H9 (cell line): ENCODE results near the gene DAZAP1. TPM values are rescaled to one million over a fixed set of nuclear protein-coding genes. Genes with fewer than 3 reads are reported as not detected.

Experiments
- DNase-seq: peaks from one replicate; pipeline ENCODE4 v3.0.0-alpha.2; 2017
- H2AFZ ChIP-seq: one replicate; pipeline ENCODE4 v1.6.1; 2013; ENCODE audit warnings: mild to moderate bottlenecking, low read length, control low read depth, moderate library complexity
- H2AK5ac ChIP-seq: 2 replicates; pipeline ENCODE4 v1.6.1; 2013; ENCODE audit warnings: low read length, control low read depth, mixed read lengths; ENCODE audit not compliant: insufficient read length
- H2BK120ac ChIP-seq: one replicate; pipeline ENCODE4 v1.6.1; 2013; ENCODE audit warnings: low read depth, mild to moderate bottlenecking, low read length, control low read depth, inconsistent platforms; ENCODE audit not compliant: poor library complexity, severe bottlenecking
- H2BK12ac ChIP-seq: 2 replicates; pipeline ENCODE4 v1.6.1; 2013; ENCODE audit warnings: low read length, control low read depth, mixed read lengths, low read depth; ENCODE audit not compliant: insufficient read length
- H2BK15ac ChIP-seq: 2 replicates; pipeline ENCODE4 v1.6.1; 2013; ENCODE audit warnings: low read depth, low read length, control low read depth
- H2BK20ac ChIP-seq: one replicate; pipeline ENCODE4 v1.6.1; 2013; ENCODE audit warnings: low read depth, mild to moderate bottlenecking, low read length, control low read depth, inconsistent platforms; ENCODE audit not compliant: poor library complexity, severe bottlenecking
- H2BK5ac ChIP-seq: 2 replicates; pipeline ENCODE4 v1.6.1; 2013; ENCODE audit warnings: low read length, control low read depth, mixed read lengths; ENCODE audit not compliant: insufficient read length
- H3K14ac ChIP-seq: 2 replicates; pipeline ENCODE4 v1.6.1; 2013; ENCODE audit warnings: low read length, control low read depth; ENCODE audit not compliant: insufficient read depth
- H3K18ac ChIP-seq: 2 replicates; pipeline ENCODE4 v1.6.1; 2013; ENCODE audit warnings: low read depth, mild to moderate bottlenecking, mixed read lengths, low read length, control low read depth; ENCODE audit not compliant: insufficient read length
- H3K23ac ChIP-seq: 2 replicates; pipeline ENCODE4 v1.6.1; 2013; ENCODE audit warnings: low read length, control low read depth, mixed read lengths, low read depth; ENCODE audit not compliant: insufficient read length
- H3K23me2 ChIP-seq: 2 replicates; pipeline ENCODE4 v1.6.1; 2013; ENCODE audit warnings: low read depth, mild to moderate bottlenecking, mixed read lengths, low read length, control low read depth; ENCODE audit not compliant: insufficient read length, poor library complexity, severe bottlenecking
- H3K27ac ChIP-seq: 2 replicates; pipeline ENCODE4 v1.5.1; 2013; ENCODE audit warnings: low read length, control low read depth, mixed read lengths, low read depth; ENCODE audit not compliant: insufficient read length
- H3K27me3 ChIP-seq: 2 replicates; pipeline ENCODE4 v1.6.1; 2013; ENCODE audit warnings: low read length, control low read depth, inconsistent platforms; ENCODE audit not compliant: insufficient read depth
- H3K4ac ChIP-seq: 2 replicates; pipeline ENCODE4 v1.6.1; 2013; ENCODE audit warnings: low read depth, mild to moderate bottlenecking, control low read depth, inconsistent platforms, low read length, moderate library complexity
- H3K4me1 ChIP-seq: 2 replicates; pipeline ENCODE4 v1.6.1; 2013; ENCODE audit warnings: low read length, control low read depth, inconsistent platforms; ENCODE audit not compliant: insufficient read depth
- H3K4me2 ChIP-seq: 2 replicates; pipeline ENCODE4 v1.6.1; 2013; ENCODE audit warnings: low read length, control low read depth, mixed read lengths; ENCODE audit not compliant: insufficient read length, insufficient read depth
- H3K56ac ChIP-seq: 2 replicates; pipeline ENCODE4 v1.6.1; 2013; ENCODE audit warnings: low read depth, mild to moderate bottlenecking, mixed read lengths, low read length, control low read depth; ENCODE audit not compliant: insufficient read length
- H3K79me1 ChIP-seq: 2 replicates; pipeline ENCODE4 v1.6.1; 2013; ENCODE audit warnings: low read depth, mild to moderate bottlenecking, moderate library complexity, low read length, control low read depth, inconsistent platforms; ENCODE audit not compliant: insufficient read depth, poor library complexity, severe bottlenecking
- H3K79me2 ChIP-seq: 2 replicates; pipeline ENCODE4 v1.6.1; 2013; ENCODE audit warnings: low read length, control low read depth, inconsistent platforms; ENCODE audit not compliant: insufficient read depth
- H3K9ac ChIP-seq: 2 replicates; pipeline ENCODE4 v1.6.1; 2013; ENCODE audit warnings: low read length, control low read depth, mixed read lengths; ENCODE audit not compliant: insufficient read length; ENCODE audit errors: extremely low read depth
- H3K9me3 ChIP-seq: one replicate; pipeline ENCODE4 v1.6.1; 2013; ENCODE audit warnings: low read depth, low read length, inconsistent platforms; ENCODE audit not compliant: control insufficient read depth
- H3T11ph ChIP-seq: one replicate; pipeline ENCODE4 v1.6.1; 2013; ENCODE audit warnings: mild to moderate bottlenecking, low read length, control low read depth, inconsistent platforms
- H4K20me1 ChIP-seq: one replicate; pipeline ENCODE4 v1.6.1; 2013; ENCODE audit not compliant: control insufficient read depth, insufficient read length, insufficient read depth
- H4K5ac ChIP-seq: 2 replicates; pipeline ENCODE4 v1.6.1; 2013; ENCODE audit warnings: low read depth, mild to moderate bottlenecking, mixed read lengths, low read length, control low read depth; ENCODE audit not compliant: insufficient read length
- H4K8ac ChIP-seq: replicated peaks from 2 replicates; pipeline ENCODE4 v1.6.1; 2013; ENCODE audit warnings: low read length, control low read depth, mixed read lengths, low read depth; ENCODE audit not compliant: insufficient read length
- H4K91ac ChIP-seq: 2 replicates; pipeline ENCODE4 v1.6.1; 2013; ENCODE audit warnings: low read depth, mild to moderate bottlenecking, moderate library complexity, mixed read lengths, low read length, control low read depth; ENCODE audit not compliant: insufficient read length
- H3K27ac Mint-ChIP-seq, 3 experiments: 2 replicates in 2 of 3; 3 replicates in 1 of 3; pipeline ENCODE4 v1.8.0; 2020 to 2021; ENCODE audit warnings: mixed read lengths in 3 of 3, mild to moderate bottlenecking in 1 of 3, moderate library complexity in 1 of 3
- H3K27me3 Mint-ChIP-seq: 2 replicates; pipeline ENCODE4 v1.8.0; 2021; ENCODE audit warnings: low read depth, mild to moderate bottlenecking, moderate library complexity, mixed read lengths
- H3K36me3 Mint-ChIP-seq, 3 experiments: 2 replicates in 2 of 3; 3 replicates in 1 of 3; pipeline ENCODE4 v1.8.0; 2020 to 2021; ENCODE audit warnings: low read depth in 3 of 3, mixed read lengths in 3 of 3; ENCODE audit not compliant: insufficient read depth in 1 of 3
- H3K4me1 Mint-ChIP-seq, 2 experiments: 2 replicates each; pipeline ENCODE4 v1.8.0; 2020; ENCODE audit warnings: mixed read lengths in 2 of 2
- H3K4me3 Mint-ChIP-seq, 2 experiments: 2 replicates in 1 of 2; 3 replicates in 1 of 2; pipeline ENCODE4 v1.8.0; 2020 to 2021; ENCODE audit warnings: mild to moderate bottlenecking in 2 of 2, mixed read lengths in 2 of 2, moderate library complexity in 1 of 2
- H3K9me3 Mint-ChIP-seq, 2 experiments: 2 replicates in 1 of 2; 3 replicates in 1 of 2; pipeline ENCODE4 v1.8.0; 2020; ENCODE audit warnings: mild to moderate bottlenecking in 2 of 2, mixed read lengths in 2 of 2, moderate library complexity in 1 of 2
- WGBS: extraction: QIAGEN DNeasy Blood & Tissue Kit; methylation state at CpG from one replicate; pipeline ENCODE4 v1.1.7; 2013; ENCODE audit warnings: missing lambda C conversion rate, low lambda C conversion rate, mixed read lengths; ENCODE audit not compliant: insufficient read length; ENCODE audit errors: extremely low coverage; 5-methylcytosine and 5-hydroxymethylcytosine counted together
- total RNA-seq: library from RNA; stranded (reverse); gene quantifications from 2 replicates; pipeline ENCODE4 v1.2.1, GENCODE V29; 2021
- TF ChIP-seq, protein P1 (sequence below): fragments of 200-600 bp; sonication (generic); conservative IDR thresholded peaks from 3 replicates; pipeline ENCODE4 v1.8.0; 2021; ENCODE audit warnings: antibody characterized with exemption, mild to moderate bottlenecking

The DAZAP1 gene
- total RNA-seq, 1 experiment from 2014 or later, result 265 TPM

DNA sequence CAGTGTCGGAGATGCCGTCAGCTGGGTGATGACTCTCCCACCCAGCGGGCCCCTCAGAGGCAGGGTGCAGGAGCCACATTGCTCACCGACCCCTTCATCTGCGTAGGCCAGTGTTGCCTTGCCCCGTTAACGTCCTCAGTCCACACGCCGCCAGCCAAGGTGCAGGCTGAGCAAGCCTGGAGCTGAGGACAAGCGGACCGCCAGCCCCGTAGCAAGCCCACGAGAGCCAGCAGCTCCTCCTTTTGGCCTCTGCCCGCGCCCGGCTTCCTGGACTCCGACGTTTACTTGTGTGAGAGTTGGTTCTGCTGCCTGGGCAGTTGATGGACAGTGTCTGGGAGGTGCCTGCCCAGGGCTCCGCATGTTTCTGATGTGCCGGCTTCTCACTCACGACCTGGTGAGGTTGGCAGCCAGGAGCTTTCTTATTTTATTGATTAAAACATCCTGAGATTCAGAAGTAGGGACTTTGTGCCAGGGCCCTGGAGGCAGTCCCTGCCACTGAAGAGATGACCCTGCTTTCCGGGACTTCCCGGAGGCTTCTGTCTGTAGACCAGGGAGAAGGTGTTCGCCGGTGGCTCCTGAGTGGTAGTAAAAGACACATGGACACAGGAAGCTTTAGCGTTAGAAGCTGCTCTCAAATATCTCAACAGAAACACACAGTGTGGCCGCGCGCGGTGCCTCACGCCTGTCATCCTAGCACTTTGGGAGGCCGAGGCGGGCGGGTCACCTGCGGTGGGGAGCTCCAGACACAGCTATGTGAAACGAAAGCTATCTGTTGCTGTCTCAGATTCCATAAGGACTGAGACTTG lies 5.8 kb downstream of the DAZAP1 start:
- peaks cover 0 to 2% of the 10 kb centered on the region in 2 experiments; a peak in 1 of 5 replicates for H3K9me3 Mint-ChIP-seq
- Histone ChIP-seq H2BK15ac (no peak overlapping the region), H3K9ac (no peak overlapping the region), H3K79me2 (peaks cover 84% of the 10 kb centered on the region), H3K14ac (no peak overlapping the region; the same call in 1 of the 2 replicates), H2BK12ac (no peak overlapping the region), H3K4me2 (no peak overlapping the region), H3T11ph (no peak overlapping the region), H4K8ac (no peak overlapping the region), H4K5ac (no peak overlapping the region), H2BK120ac (no peak overlapping the region), H3K9me3 (no peaks in the 10 kb centered on the region), H3K18ac (no peak overlapping the region), H3K23ac (no peak overlapping the region), H4K91ac (no peak overlapping the region), H4K20me1 (peaks cover 2% of the 10 kb centered on the region), H2AFZ (no peak overlapping the region), H2BK5ac (no peak overlapping the region), H3K23me2 (peaks cover 6% of the 10 kb centered on the region), H3K4ac (no peak overlapping the region), H2BK20ac (no peak overlapping the region), H3K27ac (no peak overlapping the region), H2AK5ac (no peak overlapping the region), H3K27me3 (no peaks in the 10 kb centered on the region), H3K4me1 (no peaks in the 10 kb centered on the region; the same call in 1 of the 2 replicates), H3K56ac (no peak overlapping the region), H3K79me1 (peaks cover 4% of the 10 kb centered on the region)
- peaks cover 59 to 64% of the 10 kb centered on the region in 2 experiments for H3K4me1 Mint-ChIP-seq
- no CpG with 5 or more reads among the region's 36 CpGs for WGBS
- H3K27me3 Mint-ChIP-seq, result no peaks in the 10 kb centered on the region
- H3K27ac Mint-ChIP-seq, result peak overlapping the region; percentile 61 to 84 (median 70); a peak in 5 of 7 replicates
- no peak for DNase-seq
- no peak overlapping the region; a peak in 1 of 5 replicates for H3K4me3 Mint-ChIP-seq
- TF ChIP-seq, protein P1, sequence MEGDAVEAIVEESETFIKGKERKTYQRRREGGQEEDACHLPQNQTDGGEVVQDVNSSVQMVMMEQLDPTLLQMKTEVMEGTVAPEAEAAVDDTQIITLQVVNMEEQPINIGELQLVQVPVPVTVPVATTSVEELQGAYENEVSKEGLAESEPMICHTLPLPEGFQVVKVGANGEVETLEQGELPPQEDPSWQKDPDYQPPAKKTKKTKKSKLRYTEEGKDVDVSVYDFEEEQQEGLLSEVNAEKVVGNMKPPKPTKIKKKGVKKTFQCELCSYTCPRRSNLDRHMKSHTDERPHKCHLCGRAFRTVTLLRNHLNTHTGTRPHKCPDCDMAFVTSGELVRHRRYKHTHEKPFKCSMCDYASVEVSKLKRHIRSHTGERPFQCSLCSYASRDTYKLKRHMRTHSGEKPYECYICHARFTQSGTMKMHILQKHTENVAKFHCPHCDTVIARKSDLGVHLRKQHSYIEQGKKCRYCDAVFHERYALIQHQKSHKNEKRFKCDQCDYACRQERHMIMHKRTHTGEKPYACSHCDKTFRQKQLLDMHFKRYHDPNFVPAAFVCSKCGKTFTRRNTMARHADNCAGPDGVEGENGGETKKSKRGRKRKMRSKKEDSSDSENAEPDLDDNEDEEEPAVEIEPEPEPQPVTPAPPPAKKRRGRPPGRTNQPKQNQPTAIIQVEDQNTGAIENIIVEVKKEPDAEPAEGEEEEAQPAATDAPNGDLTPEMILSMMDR, result no peak
- H3K36me3 Mint-ChIP-seq, result peaks cover 23 to 63% (median 46%) of the 10 kb centered on the region in 3 experiments
